GM21717 (cell line): ENCODE measurements around the gene COL24A1.
"Not testable (repeated sequence)": the region's sequence is repeated elsewhere in the genome, so short reads cannot be mapped to it uniquely, and the experiment has no call there.

Experiments used
- ATAC-seq: cut with Tn5 transposase; IDR thresholded peaks from one replicate; pipeline ENCODE4 v1.9.1; 2021; ENCODE audit warnings: mild to moderate bottlenecking, moderate library complexity; ENCODE audit not compliant: unreplicated experiment

Gene COL24A1

DNA sequence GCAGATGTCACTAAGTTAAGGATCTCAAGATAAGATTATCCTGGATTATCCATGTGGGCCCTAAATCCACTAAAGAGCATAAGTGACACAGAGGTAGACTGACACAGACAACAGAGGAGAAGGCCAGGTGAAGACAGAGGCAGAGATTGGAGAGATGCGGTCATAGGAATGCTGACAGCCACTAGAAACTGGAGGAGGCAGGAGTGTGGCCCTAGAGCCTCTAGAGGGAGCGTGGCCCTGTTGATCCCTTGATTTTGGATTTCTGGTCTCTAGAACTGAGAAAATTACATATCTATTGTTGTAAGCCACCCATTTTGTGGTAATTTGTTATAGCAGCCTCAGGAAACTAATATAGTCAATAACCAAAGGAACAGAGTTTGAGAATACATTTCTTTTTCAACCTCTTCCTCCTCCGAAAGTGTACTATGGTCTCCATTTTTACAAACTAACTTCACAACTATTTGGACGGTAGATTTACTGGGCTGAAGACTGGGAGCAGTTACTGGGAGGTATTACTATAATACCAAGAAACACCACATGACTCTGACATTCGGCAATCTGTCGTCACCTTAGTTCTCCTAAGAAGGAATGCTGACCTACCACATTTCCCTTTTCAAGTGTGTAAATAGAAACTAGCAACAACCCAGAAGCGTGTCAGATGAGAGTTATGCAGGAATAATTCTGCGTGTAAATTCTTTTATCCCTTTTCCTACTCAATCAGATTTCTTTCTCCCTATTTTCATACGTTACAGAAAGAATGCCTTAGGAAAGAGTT lies 332.3 kb downstream of the COL24A1 start:
- ATAC-seq: no peak

DNA sequence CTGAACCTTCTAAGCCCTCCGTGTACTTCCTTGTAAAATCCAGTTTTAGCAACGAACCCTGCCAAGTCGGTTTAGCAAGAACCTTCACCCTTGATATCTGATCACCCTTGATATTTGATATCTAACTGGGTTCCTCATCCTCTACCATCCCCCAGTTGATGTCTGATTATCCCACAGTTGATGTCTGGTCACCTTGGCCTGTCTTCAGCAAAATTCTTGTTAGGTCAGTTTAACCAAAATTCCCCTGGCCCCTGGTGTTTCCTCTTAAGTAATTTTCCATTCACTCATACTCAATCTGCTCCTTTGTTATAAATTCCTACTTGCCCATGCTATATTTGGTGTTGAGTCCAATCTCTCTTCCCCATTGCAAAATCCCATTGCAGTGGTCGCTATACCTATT lies 333.9 kb downstream of the COL24A1 start:
- ATAC-seq: no peak

GRCh38 chr1:85818371-85818770 lies 338.2 kb downstream of the COL24A1 start:
- no peak for ATAC-seq

DNA sequence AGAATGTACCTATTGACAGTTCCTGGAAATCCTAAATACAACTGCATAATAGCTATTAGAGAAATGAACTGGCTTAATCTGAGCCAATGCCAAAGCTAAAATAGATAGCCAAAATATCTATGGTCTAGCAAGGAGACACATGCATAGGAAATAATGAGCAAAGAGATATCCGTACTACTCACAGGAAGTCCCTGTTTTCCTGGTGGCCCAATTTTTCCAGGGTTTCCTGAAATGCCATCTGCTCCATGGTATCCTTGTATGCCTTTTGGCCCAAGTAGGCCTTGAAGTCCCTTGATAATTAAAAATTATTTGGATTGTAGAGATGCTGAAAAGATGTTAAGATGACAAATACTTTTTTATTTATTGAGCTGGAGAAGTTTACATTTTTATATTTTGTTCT lies 340.0 kb downstream of the COL24A1 start:
- no peak for ATAC-seq

- ATAC-seq: no peak
Observed at GRCh38 chr1:85815906-85816305, 340.7 kb downstream of the COL24A1 start.

- ATAC-seq: no peak
Observed at GRCh38 chr1:85806236-85806965, 350.2 kb downstream of the COL24A1 start.

DNA sequence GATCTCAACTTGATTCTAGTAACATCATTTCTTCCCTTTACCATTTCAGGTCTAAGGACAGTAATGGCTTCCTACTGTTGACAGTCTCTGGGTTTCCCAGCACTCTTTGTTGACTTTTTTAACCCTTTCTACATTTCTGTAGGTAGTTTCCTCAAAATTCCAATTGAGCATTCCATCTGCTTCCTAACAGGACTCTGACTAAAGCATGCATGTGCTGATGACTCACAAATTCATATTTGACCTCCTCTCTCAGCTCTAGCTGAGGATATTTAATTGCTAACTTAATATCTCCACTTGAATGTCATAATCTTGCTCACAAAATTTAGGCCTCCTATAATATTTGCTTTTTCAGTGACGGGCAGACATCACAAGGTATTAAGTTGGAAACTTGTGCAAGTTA lies 355.1 kb downstream of the COL24A1 start:
- no peak for ATAC-seq

DNA sequence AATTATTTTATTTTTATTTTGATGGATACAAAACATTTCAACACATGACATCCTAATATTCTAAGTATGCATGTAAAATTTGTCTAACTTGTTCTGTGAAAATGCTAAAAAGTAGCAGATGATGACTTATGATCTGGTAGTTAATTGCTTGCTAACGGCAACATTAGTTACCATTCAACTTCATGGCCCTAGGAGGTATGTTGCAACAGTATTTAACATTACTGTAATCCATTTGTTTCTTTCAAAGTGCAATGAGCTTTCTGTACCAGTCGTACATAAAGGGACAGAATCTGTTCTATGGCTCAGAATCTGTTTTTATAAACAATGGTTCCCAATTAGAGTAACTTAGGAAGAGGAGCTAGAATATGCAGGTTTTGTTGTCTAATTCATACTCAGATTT lies 356.8 kb downstream of the COL24A1 start:
- no peak for ATAC-seq

GRCh38 chr1:85798419-85798818 lies 358.2 kb downstream of the COL24A1 start:
- ATAC-seq: no peak

DNA sequence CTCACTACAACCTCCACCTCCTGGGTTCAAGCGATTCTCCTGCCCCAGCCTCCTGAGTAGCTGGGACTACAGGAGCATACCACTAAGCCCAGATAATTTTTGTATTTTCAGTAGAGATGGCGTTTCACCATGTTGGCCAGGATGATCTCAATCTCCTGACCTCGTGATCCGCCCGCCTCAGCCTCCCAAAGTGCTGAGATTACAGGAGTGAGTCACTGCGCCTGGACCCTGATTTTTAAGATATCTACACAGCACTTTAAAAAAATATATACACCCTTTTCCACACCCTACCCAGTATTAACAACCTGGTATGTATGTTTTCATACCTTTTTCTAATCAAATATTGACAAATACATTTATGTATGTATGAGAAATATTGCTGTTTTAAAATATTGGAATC lies 379.6 kb downstream of the COL24A1 start:
- not testable (repeated sequence) for ATAC-seq

DNA sequence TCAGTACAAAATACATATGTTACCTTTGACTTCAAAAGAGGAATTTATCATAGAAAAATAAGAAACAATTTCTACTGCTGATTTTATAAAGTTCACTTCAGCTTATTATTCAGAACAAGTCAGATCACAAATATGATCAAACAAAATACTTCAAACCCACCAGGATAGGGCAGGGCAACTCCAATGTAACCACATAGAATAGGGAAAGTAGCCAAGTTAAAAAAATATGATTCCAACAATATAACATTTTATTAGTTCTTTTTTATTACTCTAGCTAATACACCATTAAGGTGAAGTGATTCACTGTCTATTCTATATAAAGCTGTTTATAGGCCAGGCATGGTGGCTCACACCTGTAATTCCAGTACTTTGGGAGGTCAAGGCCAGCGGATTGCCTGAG lies 393.8 kb downstream of the COL24A1 start:
- no peak for ATAC-seq

DNA sequence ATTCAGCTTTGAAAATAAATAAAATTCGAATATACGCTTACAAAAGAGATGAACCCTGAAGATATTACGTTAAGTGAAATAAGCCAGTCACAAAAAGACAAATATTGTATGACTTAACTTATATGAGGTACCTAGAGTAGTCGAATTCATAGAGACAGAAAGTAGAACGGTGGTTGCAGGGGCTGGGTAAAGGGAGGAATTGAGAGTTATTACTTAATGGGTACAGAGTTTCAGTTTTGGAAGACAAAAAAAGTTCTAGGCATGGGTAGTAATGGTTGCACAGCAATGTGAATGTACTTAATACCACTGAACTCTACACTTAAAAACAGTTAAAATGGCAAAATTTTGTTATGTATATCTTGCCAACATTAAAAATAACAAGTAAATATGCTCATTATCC lies 399.7 kb downstream of the COL24A1 start:
- ATAC-seq: peak; percentile 87

DNA sequence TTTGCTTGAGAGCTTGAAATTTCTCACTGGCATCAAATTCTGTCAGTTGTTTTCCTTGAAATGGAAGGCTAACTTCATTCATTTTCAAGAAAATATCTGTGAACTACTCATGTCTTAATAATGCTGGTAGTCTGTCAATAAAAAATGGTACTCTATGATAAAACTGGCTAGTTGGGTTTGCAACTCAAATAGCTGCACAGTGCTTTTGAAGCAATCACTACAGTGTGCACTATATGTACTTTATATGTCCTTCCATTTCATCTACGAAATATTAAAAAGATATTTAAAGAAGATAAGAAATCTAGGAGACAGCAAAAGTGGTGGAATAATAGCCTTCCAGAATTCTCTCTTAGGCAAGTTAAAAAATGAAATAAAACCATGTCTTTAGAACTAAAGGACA lies 408.5 kb downstream of the COL24A1 start:
- no peak for ATAC-seq

DNA sequence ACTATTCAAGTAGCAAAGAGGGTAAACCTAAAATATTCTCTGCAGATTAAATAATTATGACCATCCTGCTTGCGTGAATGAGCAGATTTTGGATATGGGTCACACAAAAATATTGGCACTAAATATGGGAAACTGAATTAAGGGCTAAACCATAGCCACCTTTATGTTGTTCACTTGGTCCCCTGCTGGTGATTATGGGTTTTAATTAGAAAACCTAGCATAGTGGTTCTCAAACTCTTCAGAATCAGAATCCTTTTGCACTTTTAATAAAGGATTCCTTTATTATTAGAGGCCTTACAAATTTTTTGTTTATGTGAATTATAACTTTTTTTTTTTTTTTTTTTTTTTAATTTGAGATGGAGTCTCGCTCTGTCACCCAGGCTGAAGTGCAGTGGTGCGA lies 409.8 kb downstream of the COL24A1 start:
- ATAC-seq: no peak

DNA sequence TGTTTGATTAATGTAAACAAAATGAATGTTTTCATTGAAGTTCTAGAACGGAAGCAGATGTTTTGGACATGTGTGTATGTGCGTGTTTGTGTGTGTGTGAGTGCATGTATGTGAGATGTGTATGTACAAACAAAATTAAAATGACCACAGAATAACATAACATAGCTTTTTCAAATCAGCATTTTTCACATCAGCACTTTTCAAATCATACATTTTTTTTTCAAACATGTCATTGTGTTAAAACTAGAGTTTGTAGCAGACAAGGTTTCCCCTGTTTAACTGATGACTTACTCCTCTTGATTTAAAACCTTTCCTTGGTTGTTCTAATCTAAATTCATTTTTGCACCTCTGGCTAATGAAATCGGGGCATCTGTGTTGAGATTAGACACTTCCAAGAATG lies 412.8 kb downstream of the COL24A1 start:
- ATAC-seq: no peak

DNA sequence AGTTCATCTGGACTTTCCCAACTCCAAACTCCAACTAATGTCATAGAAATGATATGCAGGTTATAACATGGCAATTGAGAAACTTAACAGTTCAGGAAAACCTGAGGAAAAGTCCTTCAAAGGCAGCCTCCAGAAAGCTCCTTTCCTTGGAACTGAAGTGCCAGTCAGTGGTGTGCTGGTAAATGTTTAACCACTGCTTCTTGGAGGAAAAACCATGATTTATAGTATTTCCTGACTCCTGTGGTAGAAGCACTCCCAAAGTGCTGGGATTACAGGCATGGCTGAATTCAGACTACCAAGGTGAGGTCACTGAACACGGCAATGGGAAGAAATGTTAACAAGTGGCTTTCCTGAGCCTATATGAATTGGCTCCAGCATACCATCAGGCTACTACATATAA lies 421.6 kb downstream of the COL24A1 start:
- ATAC-seq: no peak

DNA sequence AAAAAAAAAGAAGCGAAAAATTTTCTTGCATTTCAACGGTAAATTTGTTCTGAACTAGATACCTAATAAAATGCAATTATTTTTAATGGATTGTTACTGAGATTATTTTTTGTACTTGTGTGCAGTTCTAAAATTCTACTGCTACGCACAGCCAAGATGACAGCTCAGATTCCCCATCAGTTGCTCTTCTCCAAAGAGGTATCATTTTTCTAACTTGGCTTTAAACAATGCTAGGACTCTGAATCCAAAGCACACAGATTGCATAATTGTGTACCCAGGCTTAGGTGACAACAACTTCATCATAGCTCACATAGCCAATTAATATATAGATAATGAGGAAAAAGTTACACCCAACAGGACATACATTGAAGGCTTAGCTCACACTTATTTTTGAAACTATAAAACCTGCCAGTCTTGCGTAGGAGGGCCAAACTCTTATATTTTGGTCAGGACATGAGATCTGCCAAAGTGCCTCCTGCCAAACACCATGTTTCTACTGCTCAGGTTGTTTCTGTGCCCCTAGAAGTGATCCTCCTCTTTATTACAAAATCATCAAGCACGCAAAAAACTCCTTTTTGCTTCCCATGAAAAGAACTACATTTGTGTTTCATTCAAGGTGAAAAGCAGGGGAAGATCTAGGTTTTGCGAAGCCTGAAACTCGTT lies 437.8 kb downstream of the COL24A1 start:
- ATAC-seq: no peak

GRCh38 chr1:85714418-85715114 lies 442.0 kb downstream of the COL24A1 start:
- ATAC-seq: not testable (repeated sequence)

GRCh38 chr1:85708829-85709227 lies 447.7 kb downstream of the COL24A1 start:
- no peak for ATAC-seq

DNA sequence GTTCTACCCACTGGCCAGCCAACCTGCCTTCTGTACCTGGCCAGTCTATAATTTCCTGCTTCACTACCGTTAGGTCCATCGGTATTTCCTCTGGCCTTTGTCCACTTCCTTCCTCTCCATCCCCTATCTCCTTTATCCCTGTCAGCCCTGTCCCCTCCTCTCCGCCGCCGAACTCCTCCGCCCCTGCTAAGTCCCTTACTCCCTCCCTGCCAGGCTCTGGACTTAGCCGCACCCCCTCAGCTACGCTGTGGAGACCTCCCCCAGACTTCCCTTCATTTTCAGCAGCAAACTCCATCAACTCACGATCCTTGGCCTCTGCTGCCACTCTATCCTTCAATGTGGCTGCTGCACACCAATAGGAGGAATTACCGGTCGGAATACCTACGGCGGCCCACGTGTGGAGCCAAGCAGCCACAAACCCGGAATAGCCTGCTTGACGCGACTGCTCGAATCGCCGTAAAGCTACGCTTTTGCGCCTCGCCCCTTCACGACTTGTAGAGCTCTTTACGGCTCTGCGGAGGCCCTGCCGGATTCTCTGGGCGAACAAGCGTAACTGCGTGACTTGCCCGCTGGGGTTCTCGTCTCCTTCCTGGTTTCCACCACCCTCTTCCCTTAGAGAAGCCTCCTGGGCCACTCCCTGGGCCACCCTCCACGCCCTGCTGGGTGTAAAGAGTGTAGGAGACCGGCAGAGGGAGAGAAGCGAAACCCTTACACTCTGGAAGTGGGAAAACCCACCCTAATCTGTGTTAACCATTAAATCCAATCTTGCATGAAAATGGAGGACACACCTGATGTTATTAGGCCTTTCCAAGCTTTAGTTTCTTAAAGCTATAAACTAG lies 448.4 kb downstream of the COL24A1 start, which contains the start of gene ZNHIT6:
ZNHIT6 (minus strand) TSS at position 444 of the 839 bp plus-strand sequence; CDS start at position 295, 149 bp downstream.
- ATAC-seq: peak; percentile 88
